ENCODE results near the gene PCGF1.

- TF ChIP-seq, protein P1, sequence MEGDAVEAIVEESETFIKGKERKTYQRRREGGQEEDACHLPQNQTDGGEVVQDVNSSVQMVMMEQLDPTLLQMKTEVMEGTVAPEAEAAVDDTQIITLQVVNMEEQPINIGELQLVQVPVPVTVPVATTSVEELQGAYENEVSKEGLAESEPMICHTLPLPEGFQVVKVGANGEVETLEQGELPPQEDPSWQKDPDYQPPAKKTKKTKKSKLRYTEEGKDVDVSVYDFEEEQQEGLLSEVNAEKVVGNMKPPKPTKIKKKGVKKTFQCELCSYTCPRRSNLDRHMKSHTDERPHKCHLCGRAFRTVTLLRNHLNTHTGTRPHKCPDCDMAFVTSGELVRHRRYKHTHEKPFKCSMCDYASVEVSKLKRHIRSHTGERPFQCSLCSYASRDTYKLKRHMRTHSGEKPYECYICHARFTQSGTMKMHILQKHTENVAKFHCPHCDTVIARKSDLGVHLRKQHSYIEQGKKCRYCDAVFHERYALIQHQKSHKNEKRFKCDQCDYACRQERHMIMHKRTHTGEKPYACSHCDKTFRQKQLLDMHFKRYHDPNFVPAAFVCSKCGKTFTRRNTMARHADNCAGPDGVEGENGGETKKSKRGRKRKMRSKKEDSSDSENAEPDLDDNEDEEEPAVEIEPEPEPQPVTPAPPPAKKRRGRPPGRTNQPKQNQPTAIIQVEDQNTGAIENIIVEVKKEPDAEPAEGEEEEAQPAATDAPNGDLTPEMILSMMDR (IDR thresholded peaks at IDR 0.05; ENCODE audit: low read length): no peak
- no peak for TF ChIP-seq EZH2 (IDR thresholded peaks at IDR 0.05; ENCODE audit: borderline replicate concordance, low read length)
Observed at GRCh38 chr2:74515981-74516633, 8.6 kb upstream of the PCGF1 start.
